SU-DHL-6 (cell line): ENCODE measurements around the gene SERPINA6.

Source experiments
- H2AFZ ChIP-seq: fragments of 200-600 bp; sonication (generic); 2 replicates; pipeline ENCODE4 v1.6.1; 2014; ENCODE audit warnings: low read depth, mild to moderate bottlenecking, moderate library complexity, mixed read lengths, antibody characterized with exemption, low read length; ENCODE audit not compliant: severe bottlenecking
- H3F3A ChIP-seq: fragments of 200-600 bp; shearing (Covaris generic); 2 replicates; pipeline ENCODE4 v1.6.0; 2016; ENCODE audit warnings: antibody characterized with exemption, mild to moderate bottlenecking; ENCODE audit not compliant: insufficient read depth
- H3K27ac ChIP-seq: fragments of 200-600 bp; sonication (generic); 2 replicates; pipeline ENCODE4 v1.5.1; 2016; ENCODE audit warnings: low read depth, mild to moderate bottlenecking, low read length, moderate library complexity, mixed read lengths
- H3K27me3 ChIP-seq: fragments of 200-600 bp; sonication (generic), shearing (Covaris generic); 2 replicates; pipeline ENCODE4 v1.6.0; 2014; ENCODE audit warnings: mild to moderate bottlenecking, low read length
- H3K36me3 ChIP-seq: fragments of 200-600 bp; sonication (generic); 2 replicates; pipeline ENCODE4 v1.6.1; 2014; ENCODE audit warnings: mild to moderate bottlenecking, low read length, mixed read lengths
- H3K4me2 ChIP-seq: fragments of 300-600, 200-600 bp; shearing (Covaris generic), sonication (generic); 2 replicates; pipeline ENCODE4 v1.6.0; 2014; ENCODE audit warnings: low read length, low read depth, mild to moderate bottlenecking; ENCODE audit not compliant: poor library complexity, severe bottlenecking
- H3K4me3 ChIP-seq: fragments of 200-600 bp; sonication (generic); 2 replicates; pipeline ENCODE4 v1.5.1; 2014; ENCODE audit warnings: antibody characterized with exemption, low read length, mild to moderate bottlenecking, mixed read lengths; ENCODE audit not compliant: insufficient read depth, poor library complexity, severe bottlenecking
- H3K79me2 ChIP-seq: fragments of 200-600 bp; sonication (generic); 2 replicates; pipeline ENCODE4 v1.6.1; 2014; ENCODE audit warnings: mild to moderate bottlenecking, low read length, moderate library complexity; ENCODE audit not compliant: insufficient read depth
- H3K9ac ChIP-seq: fragments of 200-600 bp; sonication (generic); 2 replicates; pipeline ENCODE4 v1.7.0; 2014; ENCODE audit warnings: mild to moderate bottlenecking, low read length
- H3K9me2 ChIP-seq: fragments of 200-600 bp; sonication (generic); replicated peaks from 2 replicates; pipeline ENCODE4 v1.6.1; 2014; ENCODE audit warnings: low read length; ENCODE audit not compliant: insufficient read depth
- H3K9me3 ChIP-seq: fragments of 200-600 bp; sonication (generic); 2 replicates; pipeline ENCODE4 v1.6.1; 2014; ENCODE audit warnings: low read length, mixed read lengths; ENCODE audit not compliant: insufficient read depth
- H4K20me1 ChIP-seq: fragments of 200-600 bp; sonication (generic); 2 replicates; pipeline ENCODE4 v1.6.1; 2014; ENCODE audit warnings: low read depth, mild to moderate bottlenecking, antibody characterized with exemption, low read length, moderate library complexity, mixed read lengths
- EZH2phosphoT487 ChIP-seq: fragments of 200-600 bp; sonication (generic), shearing (Covaris generic); conservative IDR thresholded peaks from 2 replicates; pipeline ENCODE4 v1.6.1; 2018; ENCODE audit warnings: mild to moderate bottlenecking, antibody characterized with exemption, low read length, moderate library complexity, mixed read lengths
- TF ChIP-seq, protein P1 (sequence below): fragments of 200-600 bp; sonication (generic); IDR thresholded peaks from one replicate; pipeline ENCODE4 v1.5.1; 2017; ENCODE audit warnings: antibody characterized with exemption, mild to moderate bottlenecking, low read length, moderate library complexity; ENCODE audit not compliant: insufficient read depth, poor library complexity, severe bottlenecking

The SERPINA6 gene

DNA sequence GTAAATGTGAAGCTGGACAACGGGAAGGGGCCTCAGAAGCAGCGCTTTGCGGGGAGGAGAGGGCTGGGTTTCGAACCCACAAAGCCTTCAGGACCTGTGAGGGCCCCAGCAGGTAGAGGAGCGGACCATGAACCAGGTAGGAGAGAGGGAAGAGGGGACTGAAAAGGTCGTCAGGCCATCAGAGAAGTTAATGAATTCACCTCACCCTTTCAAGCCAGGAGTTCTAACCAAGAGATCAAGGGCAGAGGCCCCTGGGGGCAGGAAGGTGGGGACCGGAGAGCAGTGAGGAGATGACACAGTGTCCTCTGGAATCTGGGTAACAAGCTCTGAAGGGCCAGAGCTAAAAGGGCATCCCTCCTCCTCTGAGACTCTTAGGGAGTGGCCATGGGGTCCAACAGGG is 45.8 kb upstream of the SERPINA6 start:
- H3K9ac ChIP-seq: no peak overlapping the region

DNA sequence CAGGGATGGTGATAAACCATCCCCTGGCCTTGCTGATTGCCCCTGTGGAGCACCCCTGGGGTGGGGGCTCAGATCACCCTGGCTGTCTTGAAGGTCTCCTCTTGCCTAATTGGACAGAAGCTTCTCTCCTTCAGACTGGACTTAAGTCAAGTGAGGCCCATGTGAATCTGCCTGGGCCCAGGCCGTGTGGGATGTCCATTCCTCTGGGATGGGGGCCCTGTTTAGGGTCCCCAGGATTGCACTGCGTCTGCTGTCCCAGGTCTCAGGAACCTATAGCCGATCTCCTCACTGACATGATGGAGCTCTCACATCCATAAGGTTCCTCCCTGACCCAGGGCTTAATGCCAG is 45.1 kb upstream of the SERPINA6 start:
- H3K27ac ChIP-seq: no peak overlapping the region
- H3K27me3 ChIP-seq: no peaks in the 10 kb centered on the region
- no peaks in the 10 kb centered on the region for H3K36me3 ChIP-seq
- no peaks in the 10 kb centered on the region for H3K9me3 ChIP-seq
- no peak overlapping the region for H3K4me3 ChIP-seq
- no peaks in the 10 kb centered on the region for H3K9me2 ChIP-seq
- no peak overlapping the region for H3K4me2 ChIP-seq
- H3K9ac ChIP-seq: no peak overlapping the region
- no peak overlapping the region for H2AFZ ChIP-seq
- H3F3A ChIP-seq: no peaks in the 10 kb centered on the region
- H3K79me2 ChIP-seq: no peaks in the 10 kb centered on the region
- no peaks in the 10 kb centered on the region for H4K20me1 ChIP-seq
- no peak for TF ChIP-seq EZH2phosphoT487
- TF ChIP-seq, protein P1, sequence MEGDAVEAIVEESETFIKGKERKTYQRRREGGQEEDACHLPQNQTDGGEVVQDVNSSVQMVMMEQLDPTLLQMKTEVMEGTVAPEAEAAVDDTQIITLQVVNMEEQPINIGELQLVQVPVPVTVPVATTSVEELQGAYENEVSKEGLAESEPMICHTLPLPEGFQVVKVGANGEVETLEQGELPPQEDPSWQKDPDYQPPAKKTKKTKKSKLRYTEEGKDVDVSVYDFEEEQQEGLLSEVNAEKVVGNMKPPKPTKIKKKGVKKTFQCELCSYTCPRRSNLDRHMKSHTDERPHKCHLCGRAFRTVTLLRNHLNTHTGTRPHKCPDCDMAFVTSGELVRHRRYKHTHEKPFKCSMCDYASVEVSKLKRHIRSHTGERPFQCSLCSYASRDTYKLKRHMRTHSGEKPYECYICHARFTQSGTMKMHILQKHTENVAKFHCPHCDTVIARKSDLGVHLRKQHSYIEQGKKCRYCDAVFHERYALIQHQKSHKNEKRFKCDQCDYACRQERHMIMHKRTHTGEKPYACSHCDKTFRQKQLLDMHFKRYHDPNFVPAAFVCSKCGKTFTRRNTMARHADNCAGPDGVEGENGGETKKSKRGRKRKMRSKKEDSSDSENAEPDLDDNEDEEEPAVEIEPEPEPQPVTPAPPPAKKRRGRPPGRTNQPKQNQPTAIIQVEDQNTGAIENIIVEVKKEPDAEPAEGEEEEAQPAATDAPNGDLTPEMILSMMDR: no peak

More for the DNA sequence above, 45.8 kb upstream of the SERPINA6 start:
- TF ChIP-seq EZH2phosphoT487: no peak
- TF ChIP-seq, protein P1: no peak
- H3K9me3 ChIP-seq: no peaks in the 10 kb centered on the region
- no peaks in the 10 kb centered on the region for H3K79me2 ChIP-seq
- no peaks in the 10 kb centered on the region for H3K27me3 ChIP-seq
- H3K4me2 ChIP-seq: no peak overlapping the region
- no peaks in the 10 kb centered on the region for H4K20me1 ChIP-seq
- H2AFZ ChIP-seq: no peak overlapping the region
- no peak overlapping the region for H3K4me3 ChIP-seq
- no peaks in the 10 kb centered on the region for H3F3A ChIP-seq
- H3K27ac ChIP-seq: no peak overlapping the region
- no peaks in the 10 kb centered on the region for H3K9me2 ChIP-seq
- H3K36me3 ChIP-seq: no peaks in the 10 kb centered on the region

DNA sequence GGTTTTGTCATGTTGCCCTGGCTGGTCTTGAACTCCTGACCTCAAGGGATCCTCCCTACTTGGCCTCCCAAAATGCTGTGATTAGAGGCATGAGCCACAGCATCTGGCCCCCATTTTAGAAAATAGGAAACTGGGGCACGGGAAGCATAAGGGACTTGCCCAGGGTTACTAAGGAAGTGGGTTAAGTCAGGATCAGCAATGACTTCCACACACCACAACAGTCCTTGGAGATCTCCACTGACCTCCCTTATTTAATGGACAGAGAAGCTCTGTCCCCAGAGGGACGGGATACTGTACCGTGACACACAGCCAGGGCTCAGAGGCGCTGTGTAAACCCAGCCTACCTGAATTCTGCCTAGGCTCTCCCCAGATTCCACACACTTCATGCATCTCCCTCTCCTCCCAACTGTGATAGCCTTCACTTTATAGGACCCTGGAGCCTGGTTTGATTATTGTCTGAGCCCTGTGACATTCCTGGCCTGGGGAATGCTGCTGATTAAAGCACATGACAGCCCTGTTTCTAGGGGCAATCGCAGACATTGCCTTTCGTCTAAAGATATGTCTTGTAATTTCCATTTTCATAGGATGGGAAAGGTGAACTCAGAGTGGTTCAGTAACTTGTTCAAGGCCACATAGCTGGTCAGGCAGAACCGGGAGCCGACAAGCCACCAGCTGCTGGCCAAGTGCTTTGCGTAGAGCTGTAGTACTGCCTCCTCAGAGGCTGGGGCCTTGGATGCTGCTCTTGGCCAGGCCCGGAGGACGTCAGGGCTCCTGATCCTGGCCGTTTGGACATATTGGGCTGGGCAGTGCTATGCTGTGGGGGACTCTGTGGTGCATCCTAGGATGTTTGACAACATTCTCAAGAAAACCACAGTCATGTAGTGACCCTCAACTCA is 44.5 kb upstream of the SERPINA6 start:
- H3K36me3 ChIP-seq: no peaks in the 10 kb centered on the region
- H2AFZ ChIP-seq: no peak overlapping the region
- H3K9me2 ChIP-seq: no peaks in the 10 kb centered on the region
- no peak overlapping the region for H3K27ac ChIP-seq
- TF ChIP-seq, protein P1: no peak
- H3K27me3 ChIP-seq: no peaks in the 10 kb centered on the region
- no peaks in the 10 kb centered on the region for H3K9me3 ChIP-seq
- H3K9ac ChIP-seq: no peak overlapping the region
- H4K20me1 ChIP-seq: no peaks in the 10 kb centered on the region
- H3K4me3 ChIP-seq: no peak overlapping the region
- no peaks in the 10 kb centered on the region for H3F3A ChIP-seq
- H3K79me2 ChIP-seq: no peaks in the 10 kb centered on the region
- H3K4me2 ChIP-seq: no peak overlapping the region
